HG03457 (cell line): ENCODE measurements around the gene THSD4.

Source experiments
- ATAC-seq: cut with Tn5 transposase; IDR thresholded peaks from one replicate; pipeline ENCODE4 v1.9.1; 2021; ENCODE audit warnings: moderate number of reproducible peaks; ENCODE audit not compliant: unreplicated experiment

The THSD4 gene

GRCh38 chr15:71278989-71279756 lies 163.9 kb downstream of the THSD4 start:
- ATAC-seq: no peak

- no peak for ATAC-seq
Observed at GRCh38 chr15:71279757-71280141, 164.5 kb downstream of the THSD4 start.

GRCh38 chr15:71280206-71280605 lies 164.9 kb downstream of the THSD4 start:
- ATAC-seq: no peak

- ATAC-seq: no peak
Observed at GRCh38 chr15:71281256-71281655, 166.0 kb downstream of the THSD4 start.

GRCh38 chr15:71282076-71282475 lies 166.8 kb downstream of the THSD4 start:
- no peak for ATAC-seq

- ATAC-seq: no peak
Observed at GRCh38 chr15:71288348-71288955, 173.2 kb downstream of the THSD4 start.

GRCh38 chr15:71290002-71290401 lies 174.7 kb downstream of the THSD4 start:
- ATAC-seq: no peak

GRCh38 chr15:71290881-71291635 lies 175.8 kb downstream of the THSD4 start:
- no peak for ATAC-seq

GRCh38 chr15:71291723-71292122 lies 176.5 kb downstream of the THSD4 start:
- no peak for ATAC-seq

GRCh38 chr15:71293723-71294122 lies 178.5 kb downstream of the THSD4 start:
- no peak for ATAC-seq

- ATAC-seq: no peak
Observed at GRCh38 chr15:71294251-71294910, 179.1 kb downstream of the THSD4 start.

- no peak for ATAC-seq
Observed at GRCh38 chr15:71294911-71295602, 179.8 kb downstream of the THSD4 start.

- no peak for ATAC-seq
Observed at GRCh38 chr15:71295603-71296314, 180.5 kb downstream of the THSD4 start.

- no peak for ATAC-seq
Observed at GRCh38 chr15:71296315-71296679, 181.0 kb downstream of the THSD4 start.

GRCh38 chr15:71301958-71302621 lies 186.8 kb downstream of the THSD4 start:
- ATAC-seq: no peak

- ATAC-seq: no peak
Observed at GRCh38 chr15:71302861-71303410, 187.7 kb downstream of the THSD4 start.

GRCh38 chr15:71303977-71304376 lies 188.7 kb downstream of the THSD4 start:
- ATAC-seq: no peak

- ATAC-seq: no peak
Observed at GRCh38 chr15:71304681-71305080, 189.4 kb downstream of the THSD4 start.

GRCh38 chr15:71306538-71306937 lies 191.3 kb downstream of the THSD4 start:
- no peak for ATAC-seq
